Breast epithelium (tissue), 3 donors: ENCODE measurements around the gene URB2.

ENCODE experiments used
- CTCF ChIP-seq, 3 donors: fragments of 450-650 bp; IDR thresholded peaks; one replicate each; pipeline ENCODE4 v1.5.1; 2016 to 2017; ENCODE audit warnings: antibody characterized with exemption in 3 of 3, mild to moderate bottlenecking in 3 of 3, moderate library complexity in 3 of 3
- POLR2A ChIP-seq: fragments of 450-650 bp; IDR thresholded peaks from one replicate; pipeline ENCODE4 v1.6.1; 2016; ENCODE audit warnings: antibody characterized with exemption, mild to moderate bottlenecking, moderate library complexity
- POLR2AphosphoS5 ChIP-seq, 3 donors: sonication (generic); formaldehyde crosslinking; IDR thresholded peaks; one replicate each; pipeline ENCODE4 v1.6.1; 2017; ENCODE audit warnings: antibody characterized with exemption in 3 of 3

GRCh38 chr1:229661022-229661877 is 35.2 kb downstream of the URB2 start:
- TF ChIP-seq POLR2A: no peak
- peak; percentile 65 to 87 (median 82) for TF ChIP-seq CTCF (IDR thresholded peaks at IDR 0.05)
- TF ChIP-seq POLR2AphosphoS5 (IDR thresholded peaks at IDR 0.05): no peak
